Tibial nerve (tissue), 3 donors: ENCODE results near the gene ATP13A5.

ENCODE experiments used
- CTCF ChIP-seq, 5 experiments: fragments of 200-600 bp in 3 of 5; fragments of 450-650 bp in 2 of 5; sonication (generic) in 3 of 5; IDR thresholded peaks; one replicate each; pipeline ENCODE4 v1.5.1; 2016 to 2019; ENCODE audit warnings: antibody characterized with exemption in 5 of 5, mild to moderate bottlenecking in 3 of 5, moderate library complexity in 2 of 5
- POLR2A ChIP-seq, 2 donors: fragments of 450-650 bp; IDR thresholded peaks; one replicate each; pipeline ENCODE4 v1.6.1; 2017; ENCODE audit warnings: antibody characterized with exemption in 2 of 2, mild to moderate bottlenecking in 2 of 2, moderate library complexity in 2 of 2

GRCh38 chr3:193297421-193297820, 81.1 kb downstream of the ATP13A5 start:
- no peak for TF ChIP-seq CTCF (IDR thresholded peaks at IDR 0.05)
- TF ChIP-seq POLR2A (IDR thresholded peaks at IDR 0.05), result no peak
